HG03175 (cell line): Measurements from ENCODE around the gene SMAD1.
A peak's percentile ranks its signal among the peaks of the same experiment; 100 is the strongest.
"Not testable (repeated sequence)": the region's sequence is repeated elsewhere in the genome, so short reads cannot be mapped to it uniquely, and the experiment has no call there.

Experiments used
- ATAC-seq: cut with Tn5 transposase; IDR thresholded peaks from one replicate; pipeline ENCODE4 v1.9.1; 2021; ENCODE audit warnings: mild to moderate bottlenecking, moderate library complexity; ENCODE audit not compliant: unreplicated experiment

The SMAD1 gene

DNA sequence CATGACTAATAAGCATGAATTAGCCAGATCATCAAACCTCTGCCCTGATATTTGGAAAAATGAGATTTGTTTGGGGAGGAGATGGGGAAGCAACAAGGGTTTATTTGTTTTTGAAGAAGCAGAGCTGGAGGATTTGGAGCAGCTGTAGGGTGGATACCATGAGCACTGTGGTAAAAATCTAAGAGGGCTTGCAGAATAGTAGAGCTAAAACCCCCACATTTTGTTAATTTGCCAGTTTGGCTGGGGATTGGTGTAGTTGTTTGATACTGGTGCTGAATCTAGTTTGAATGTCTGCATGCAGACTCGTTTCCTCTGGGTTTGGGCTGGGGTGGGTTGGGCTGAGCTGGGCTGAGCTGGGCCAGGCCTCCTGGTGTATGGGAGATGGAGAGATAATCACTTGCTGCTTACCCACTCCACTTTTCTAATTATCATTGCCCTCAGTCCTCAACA lies 43.7 kb downstream of the SMAD1 start:
- no peak for ATAC-seq

DNA sequence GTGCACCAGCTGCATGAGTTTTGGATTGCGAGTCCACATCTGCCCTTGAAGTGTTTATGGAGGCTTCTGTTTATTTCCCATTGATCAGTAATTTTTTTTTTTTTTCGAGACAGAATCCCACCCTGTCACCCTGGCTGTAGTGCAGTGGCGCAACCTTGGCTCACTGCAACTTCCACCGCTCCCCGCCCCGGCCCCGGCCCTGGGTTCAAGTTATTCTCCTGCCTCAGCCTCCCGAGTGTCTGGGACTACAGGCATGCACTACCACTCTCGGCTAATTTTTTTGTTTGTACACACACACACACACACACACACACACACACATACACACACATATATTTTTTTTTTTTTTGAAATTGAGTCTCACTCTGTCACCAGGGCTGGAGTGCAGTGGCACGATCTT lies 46.1 kb downstream of the SMAD1 start:
- no peak for ATAC-seq

GRCh38 chr4:145528601-145529000 lies 46.9 kb downstream of the SMAD1 start:
- ATAC-seq = no peak

DNA sequence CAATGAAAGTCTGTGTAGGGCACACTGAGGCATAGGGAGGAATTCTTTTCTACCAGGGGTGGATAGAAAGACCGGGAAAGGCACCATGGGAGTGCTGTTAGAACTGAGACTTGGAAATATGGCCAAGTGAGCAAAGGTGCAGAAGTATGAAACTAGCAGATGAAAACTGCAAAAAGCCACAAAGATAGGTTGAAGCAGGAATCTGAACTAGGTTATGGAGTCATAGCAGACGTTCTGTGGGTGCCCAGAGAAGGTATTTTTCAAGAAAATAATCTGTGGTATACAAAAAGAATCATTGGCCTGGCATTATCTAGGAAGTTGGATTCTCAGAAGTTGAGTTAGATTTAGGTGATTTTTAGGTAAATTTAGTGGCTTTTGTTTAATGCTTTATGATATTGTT lies 48.5 kb downstream of the SMAD1 start:
- no peak for ATAC-seq

DNA sequence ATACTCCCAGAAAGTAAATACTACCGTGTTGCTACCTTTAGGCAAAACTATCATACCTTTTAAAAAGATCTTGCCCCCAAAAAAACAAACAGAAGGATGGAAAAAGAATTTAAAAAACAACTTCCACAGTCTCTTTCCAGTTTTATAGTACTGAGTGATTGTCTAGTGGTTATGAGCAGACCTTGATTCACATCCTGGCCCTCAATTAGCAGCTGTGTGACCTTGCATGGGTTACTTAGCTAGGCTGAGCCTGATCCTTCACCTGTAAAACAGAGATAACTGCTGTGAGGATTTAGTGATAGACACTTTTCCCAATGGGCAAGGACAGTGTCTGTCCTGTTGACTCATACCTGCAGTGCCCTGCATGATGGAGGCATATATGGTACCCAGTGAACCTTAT lies 49.0 kb downstream of the SMAD1 start:
- ATAC-seq = no peak

GRCh38 chr4:145531223-145531622 lies 49.6 kb downstream of the SMAD1 start:
- ATAC-seq = no peak

GRCh38 chr4:145531859-145532258 lies 50.2 kb downstream of the SMAD1 start:
- ATAC-seq = no peak

DNA sequence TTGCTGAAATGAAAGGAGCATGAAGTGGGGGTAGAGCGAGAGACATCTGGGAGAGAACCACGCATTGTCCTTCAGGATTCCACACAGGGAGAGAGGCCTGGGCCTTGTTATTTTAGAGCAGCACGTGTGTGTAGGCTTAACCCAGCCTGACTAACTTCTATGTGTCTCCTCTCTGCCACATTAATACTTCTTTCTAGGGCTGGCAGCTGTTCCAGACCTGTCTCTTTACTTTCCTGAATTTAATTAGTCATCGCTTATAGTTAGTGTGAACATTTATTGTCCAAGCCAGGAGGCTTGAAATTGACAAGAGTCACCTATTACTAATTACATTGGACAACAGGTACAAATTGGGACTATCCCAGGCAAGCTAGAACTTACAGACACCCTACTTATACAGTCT lies 51.3 kb downstream of the SMAD1 start:
- ATAC-seq = no peak

DNA sequence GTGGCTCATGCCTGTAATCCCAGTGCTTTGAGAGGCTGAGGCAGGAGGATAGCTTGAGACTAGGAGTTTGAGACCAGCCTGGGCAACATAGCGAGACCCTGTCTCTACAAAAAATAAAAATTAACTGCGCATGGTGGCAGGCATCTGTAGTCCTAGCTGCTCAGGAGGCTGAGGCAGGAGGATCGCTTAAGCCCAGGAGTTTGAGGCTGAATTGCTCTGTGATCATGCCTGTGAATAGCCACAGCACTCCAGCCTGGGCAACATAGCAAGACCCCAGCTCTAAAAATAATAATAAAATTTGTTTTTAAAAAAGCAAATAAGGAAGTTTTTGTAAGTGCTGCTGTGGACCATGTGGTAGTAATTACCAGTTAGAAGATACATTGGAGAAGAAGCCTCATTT lies 51.8 kb downstream of the SMAD1 start:
- not testable (repeated sequence) for ATAC-seq

GRCh38 chr4:145533961-145534360 lies 52.3 kb downstream of the SMAD1 start:
- ATAC-seq = no peak

- no peak for ATAC-seq
These were observed 53.5 kb downstream of the SMAD1 start for GRCh38 chr4:145535202-145535601.

DNA sequence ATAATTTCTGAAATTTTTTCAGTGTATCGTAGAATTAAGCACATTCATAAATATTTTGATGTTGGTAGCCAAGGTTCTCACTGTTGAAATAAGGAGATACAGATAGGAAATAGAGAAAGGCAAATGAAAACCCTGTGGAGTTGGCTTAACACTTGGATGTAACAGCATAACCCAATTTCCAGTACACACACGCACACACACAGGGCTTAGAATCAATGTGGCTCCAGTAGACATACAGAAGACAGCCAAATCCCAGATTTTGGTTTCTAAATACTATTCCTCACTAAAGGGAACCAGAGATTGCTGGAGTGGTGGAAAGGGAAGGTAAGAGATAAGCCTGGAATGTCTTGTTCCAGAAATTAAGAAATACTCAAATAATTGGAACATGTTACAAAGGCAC lies 54.4 kb downstream of the SMAD1 start:
- ATAC-seq = no peak

DNA sequence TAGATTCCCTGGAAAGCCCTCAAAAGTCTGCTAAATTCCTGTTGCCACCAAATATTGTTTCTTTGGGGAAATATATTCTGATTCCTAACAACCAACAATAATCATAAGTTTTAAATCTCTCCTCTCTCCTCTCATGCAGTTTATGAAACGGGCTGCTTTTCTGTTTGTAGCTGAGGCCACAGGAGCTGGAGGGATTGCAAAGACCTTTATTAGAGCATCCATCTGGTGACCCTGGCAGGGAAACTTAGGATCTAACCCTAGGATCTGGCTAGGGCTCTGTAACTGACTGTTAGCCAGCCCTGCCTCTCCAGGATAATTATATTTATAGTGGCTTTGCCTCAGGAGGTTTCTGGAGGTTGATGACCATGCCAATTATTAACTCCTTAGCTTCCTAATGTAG lies 56.9 kb downstream of the SMAD1 start:
- no peak for ATAC-seq

GRCh38 chr4:145539671-145540070 lies 58.0 kb downstream of the SMAD1 start:
- ATAC-seq = no peak

DNA sequence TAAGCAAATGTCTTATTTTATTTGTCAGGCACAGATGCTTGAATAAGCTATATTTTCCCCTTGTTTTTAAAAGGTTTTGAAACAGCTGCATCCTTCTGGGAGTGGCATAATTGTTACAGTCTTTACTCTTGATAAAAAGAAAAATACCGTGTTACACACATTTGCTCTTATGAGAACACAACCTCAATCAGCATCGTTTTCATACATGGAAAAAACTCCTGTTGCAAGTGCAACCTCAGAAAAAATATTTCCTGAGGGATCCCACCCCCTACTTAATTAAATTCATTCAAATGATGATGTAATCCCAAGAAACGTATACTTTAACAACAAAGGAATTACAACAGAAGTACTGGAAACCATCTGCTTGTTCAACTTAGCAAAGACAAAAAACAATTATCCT lies 58.6 kb downstream of the SMAD1 start:
- ATAC-seq = no peak

GRCh38 chr4:145541346-145541745 lies 59.7 kb downstream of the SMAD1 start:
- ATAC-seq = no peak

DNA sequence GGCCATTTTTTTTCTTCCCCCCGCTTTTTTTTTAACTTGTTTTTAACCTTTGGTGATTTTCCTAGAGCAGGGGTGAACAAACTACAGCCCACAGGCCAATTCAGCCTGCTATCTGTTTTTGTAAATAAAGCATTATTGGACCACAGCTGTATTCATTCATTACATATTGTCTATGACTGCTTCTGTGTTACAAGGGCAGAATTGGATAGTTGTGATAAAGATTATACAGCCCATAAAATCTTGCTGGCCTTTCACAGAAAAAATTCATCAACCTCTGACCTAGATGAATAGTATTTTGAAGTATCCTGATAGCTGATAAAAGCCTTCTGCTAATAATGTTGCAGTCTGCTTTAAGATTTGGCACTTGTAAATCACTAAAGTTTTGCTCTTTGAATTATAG lies 63.4 kb downstream of the SMAD1 start:
- ATAC-seq = no peak

GRCh38 chr4:145545538-145546174 lies 64.0 kb downstream of the SMAD1 start:
- ATAC-seq = no peak

GRCh38 chr4:145546175-145546915 lies 64.7 kb downstream of the SMAD1 start:
- ATAC-seq = no peak

DNA sequence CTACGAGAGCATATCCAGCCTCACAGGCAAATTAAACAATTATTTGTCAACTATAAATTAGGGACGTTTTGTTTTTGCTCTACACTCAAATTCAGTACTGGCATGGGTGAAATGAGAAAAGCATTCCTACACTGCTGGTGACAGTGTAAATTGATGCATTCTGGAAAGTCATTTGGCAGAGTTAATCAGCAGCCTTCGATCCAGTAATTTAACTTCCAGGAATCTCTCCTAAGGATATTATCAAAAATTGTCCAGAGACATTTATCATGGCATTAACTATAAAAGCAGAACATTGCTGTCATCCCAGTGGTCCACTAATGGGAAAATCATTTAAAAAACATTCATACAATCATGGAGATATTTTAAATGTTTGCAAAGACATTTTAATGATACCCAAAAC lies 70.0 kb downstream of the SMAD1 start:
- no peak for ATAC-seq

GRCh38 chr4:145552181-145552822 lies 70.6 kb downstream of the SMAD1 start:
- peak; percentile 86 for ATAC-seq

DNA sequence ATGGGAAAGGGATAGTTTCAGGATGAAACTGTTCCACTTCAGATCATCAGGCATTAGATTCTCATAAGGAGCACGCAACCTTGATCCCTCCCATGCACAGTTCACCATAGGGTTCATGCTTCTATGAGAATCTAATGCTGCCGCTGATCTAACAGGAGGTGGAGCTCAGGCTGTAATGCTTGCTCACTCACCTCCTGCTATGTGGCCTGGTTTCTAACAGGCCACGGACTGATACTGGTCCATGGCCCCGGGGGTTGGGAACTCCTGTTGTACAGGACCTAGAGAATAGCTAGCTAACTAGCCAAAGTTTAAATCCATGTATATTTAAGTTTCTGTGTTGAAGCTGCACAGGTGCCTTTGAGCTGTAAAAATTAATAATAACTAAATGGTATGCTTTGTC lies 71.7 kb downstream of the SMAD1 start:
- ATAC-seq = no peak
